ENCODE results near the gene LCLAT1.

LCLAT1 gene

GRCh38 chr2:30527411-30527810, 80.4 kb downstream of the LCLAT1 start:
- DNase-seq = no peak

GRCh38 chr2:30527859-30528258, 80.8 kb downstream of the LCLAT1 start:
- no peak for DNase-seq

- DNase-seq = no peak
Measured at GRCh38 chr2:30530346-30530745, 83.3 kb downstream of the LCLAT1 start.

DNA sequence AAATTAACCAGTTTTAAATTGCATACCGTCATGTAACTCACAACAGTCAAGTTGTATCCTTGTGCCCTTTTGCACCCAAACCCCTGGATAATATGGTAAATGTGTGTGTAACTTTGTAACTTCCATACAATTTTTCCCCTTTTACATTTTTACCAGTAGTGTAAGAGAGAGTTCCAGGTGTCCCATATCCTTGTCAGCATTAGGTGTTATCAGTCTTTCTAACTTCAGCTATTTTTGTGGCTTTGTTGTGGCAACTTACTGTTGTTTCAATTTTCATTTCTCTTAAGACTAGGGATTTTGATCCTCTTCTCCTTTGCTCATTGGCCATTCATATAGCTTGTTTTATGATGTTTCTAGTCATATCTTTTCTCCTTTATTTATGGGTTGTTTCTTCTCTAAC, 94.6 kb downstream of the LCLAT1 start:
- no peak for DNase-seq

- DNase-seq = no peak
Measured at GRCh38 chr2:30545875-30546274, 98.8 kb downstream of the LCLAT1 start.

GRCh38 chr2:30548386-30548785, 101.3 kb downstream of the LCLAT1 start:
- DNase-seq = no peak

- no peak for DNase-seq
Measured at GRCh38 chr2:30549096-30549495, 102.0 kb downstream of the LCLAT1 start.

GRCh38 chr2:30559544-30560275, 112.7 kb downstream of the LCLAT1 start:
- no peak for DNase-seq

- no peak for DNase-seq
Measured at GRCh38 chr2:30561349-30561748, 114.3 kb downstream of the LCLAT1 start.

DNA sequence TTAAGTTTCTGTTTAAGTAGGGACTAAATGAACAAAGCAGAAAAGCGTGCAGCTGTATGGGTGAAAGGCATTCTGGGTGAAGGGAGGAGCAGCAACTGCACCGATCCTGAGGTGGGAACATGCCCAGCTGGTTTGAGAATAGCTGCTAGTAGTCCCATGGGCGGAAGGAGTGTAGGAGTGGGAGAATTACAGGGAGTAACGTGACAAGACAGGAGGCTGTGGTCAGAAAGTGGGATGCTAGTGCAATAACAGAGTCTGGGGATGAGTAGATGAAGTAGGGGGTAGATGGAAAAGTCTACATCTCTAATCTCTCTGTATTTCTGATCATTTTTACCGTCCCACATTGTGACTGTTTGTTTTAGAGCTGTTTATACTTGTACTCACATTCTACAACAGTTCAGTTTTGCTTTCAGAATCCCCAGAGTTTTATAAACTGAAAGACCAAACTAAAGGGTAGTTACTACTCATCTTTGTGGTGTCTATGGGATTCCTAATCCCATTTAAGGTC, 118.9 kb downstream of the LCLAT1 start:
- DNase-seq = no peak

GRCh38 chr2:30566631-30567030, 119.6 kb downstream of the LCLAT1 start:
- DNase-seq = no peak

DNA sequence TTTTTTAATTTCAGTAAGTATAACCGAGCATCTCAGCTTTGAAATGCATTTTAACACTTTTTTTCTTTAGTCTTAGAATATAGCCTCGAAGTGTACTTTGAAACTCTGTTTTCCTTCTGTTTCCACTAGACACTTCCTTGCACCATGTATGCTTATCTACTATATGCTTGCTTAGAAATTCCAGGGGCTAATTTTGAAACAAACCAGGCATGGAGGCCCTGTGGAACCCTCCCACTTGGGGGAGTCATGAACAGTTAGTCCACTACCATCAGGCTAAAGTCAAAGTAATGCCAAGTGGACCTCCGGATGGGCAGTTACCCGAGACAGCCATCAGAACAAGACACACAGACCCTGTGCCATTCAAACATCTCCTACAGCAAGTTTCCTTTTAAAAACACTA, 120.3 kb downstream of the LCLAT1 start:
- no peak for DNase-seq

DNA sequence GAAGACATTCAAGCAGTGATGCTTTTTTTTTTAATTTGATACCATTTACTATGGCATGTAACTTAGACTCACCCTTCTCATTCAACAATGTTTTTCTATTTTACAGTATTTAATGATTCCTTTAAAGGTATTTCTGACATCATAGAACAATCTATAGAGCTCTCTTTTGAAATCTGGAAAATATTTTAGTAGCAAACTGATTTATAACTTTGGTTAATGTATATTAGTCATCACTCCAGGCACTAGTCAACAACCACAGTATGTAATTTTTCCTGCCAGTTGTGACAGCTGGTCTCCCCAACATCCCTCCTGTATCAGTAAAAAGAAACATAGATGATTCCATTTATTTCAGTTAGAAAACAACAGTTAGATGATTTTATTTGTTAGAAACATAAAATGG, 122.9 kb downstream of the LCLAT1 start:
- DNase-seq = no peak

DNA sequence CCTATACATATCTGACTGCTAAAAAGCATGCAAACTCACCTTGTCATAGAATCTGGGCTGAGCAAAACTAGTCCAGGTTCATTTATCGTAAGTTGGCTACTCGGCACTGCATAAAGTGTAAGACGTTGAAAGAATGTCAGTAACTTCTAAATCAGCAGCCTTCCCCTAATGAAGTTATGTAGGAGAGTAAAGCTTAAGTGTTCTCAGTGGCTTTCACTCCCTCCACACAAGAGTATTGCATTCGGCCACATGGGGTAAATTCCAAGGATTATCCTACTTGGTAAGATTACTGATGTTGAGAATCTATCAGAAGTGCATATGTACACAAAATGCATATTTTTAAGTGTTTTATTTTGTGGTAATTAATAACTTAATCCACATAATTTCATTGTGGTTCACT, 130.1 kb downstream of the LCLAT1 start:
- no peak for DNase-seq

- no peak for DNase-seq
Measured at GRCh38 chr2:30580391-30580790, 133.3 kb downstream of the LCLAT1 start.

GRCh38 chr2:30582521-30582920, 135.5 kb downstream of the LCLAT1 start:
- DNase-seq = no peak

- DNase-seq = no peak
Measured at GRCh38 chr2:30583204-30583749, 136.2 kb downstream of the LCLAT1 start.

- no peak for DNase-seq
Measured at GRCh38 chr2:30584116-30584515, 137.1 kb downstream of the LCLAT1 start.

DNA sequence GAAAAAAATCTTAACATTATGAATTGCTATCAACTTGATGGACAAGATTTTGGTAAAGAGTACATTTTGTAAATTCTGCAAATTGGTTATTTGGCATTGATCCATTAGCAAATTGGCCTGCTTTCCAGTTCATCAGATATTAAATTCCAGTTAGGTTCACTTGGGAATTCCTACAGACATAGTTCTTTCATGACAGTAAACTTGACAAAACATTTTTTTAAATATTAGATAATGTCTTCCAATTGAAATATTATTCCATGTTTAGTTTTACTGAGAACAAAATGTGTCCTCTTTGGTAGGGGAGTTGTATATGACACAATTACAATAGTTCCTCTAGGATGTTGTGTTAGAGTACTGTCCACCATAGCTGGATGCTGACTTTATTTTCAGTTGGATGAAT, 141.9 kb downstream of the LCLAT1 start:
- no peak for DNase-seq

- DNase-seq = no peak
Measured at GRCh38 chr2:30590407-30590806, 143.4 kb downstream of the LCLAT1 start.

DNA sequence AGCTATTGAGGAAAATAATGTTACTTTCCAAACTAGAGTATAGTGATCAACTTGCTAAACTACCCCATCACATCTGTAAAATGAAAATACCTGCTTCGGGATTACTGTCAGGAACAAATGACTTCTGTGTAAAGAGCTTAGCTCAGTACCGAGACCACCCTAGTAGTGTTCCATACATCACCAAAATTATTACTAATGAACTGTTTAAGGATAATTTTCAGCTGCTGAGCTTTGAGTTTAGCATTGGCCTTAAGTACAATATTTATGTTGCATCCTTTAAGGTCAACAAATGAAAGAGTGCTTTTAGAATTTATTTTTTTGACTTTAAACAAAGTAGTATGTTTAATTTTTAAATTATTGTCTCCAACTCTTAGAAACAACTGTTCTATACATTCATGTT, 144.1 kb downstream of the LCLAT1 start:
- no peak for DNase-seq

DNA sequence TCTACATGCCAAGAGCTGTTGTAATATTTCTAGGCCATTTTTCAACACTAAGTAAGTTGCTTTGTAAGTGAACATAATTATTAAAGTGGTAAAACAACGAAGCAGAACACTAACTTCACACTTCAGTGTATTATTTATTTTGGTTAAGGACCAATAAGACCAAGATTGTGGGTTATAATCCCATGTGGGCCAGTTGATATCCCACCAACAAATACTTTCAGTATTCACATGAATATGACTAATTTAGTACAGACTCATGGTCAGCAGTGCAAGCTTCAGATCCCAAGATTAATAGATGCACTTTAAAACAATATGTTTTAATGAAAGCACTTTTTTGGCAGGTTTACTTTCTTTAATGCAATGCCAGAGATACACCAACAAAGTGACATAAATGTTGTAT, 154.3 kb downstream of the LCLAT1 start:
- DNase-seq = no peak

- no peak for DNase-seq
Measured at GRCh38 chr2:30605197-30605596, 158.2 kb downstream of the LCLAT1 start.

DNA sequence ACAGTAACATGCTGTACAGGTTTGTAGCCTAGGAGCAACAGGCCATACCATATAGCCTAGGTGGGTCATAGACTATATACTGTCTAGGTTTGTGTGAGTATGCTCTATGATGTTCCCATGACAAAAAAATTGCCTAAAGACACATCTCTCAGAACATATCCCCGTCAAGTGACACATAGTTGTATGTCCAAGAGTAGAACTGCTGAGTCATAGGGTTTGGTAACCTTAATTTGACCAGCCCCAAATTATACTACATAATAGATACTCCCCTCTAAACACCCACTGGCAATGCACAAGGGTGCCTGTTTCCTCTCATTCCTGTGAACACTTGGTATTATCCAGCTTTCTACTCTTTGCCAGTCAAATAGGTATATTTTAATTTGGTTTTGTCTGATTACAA, 161.6 kb downstream of the LCLAT1 start:
- no peak for DNase-seq

DNA sequence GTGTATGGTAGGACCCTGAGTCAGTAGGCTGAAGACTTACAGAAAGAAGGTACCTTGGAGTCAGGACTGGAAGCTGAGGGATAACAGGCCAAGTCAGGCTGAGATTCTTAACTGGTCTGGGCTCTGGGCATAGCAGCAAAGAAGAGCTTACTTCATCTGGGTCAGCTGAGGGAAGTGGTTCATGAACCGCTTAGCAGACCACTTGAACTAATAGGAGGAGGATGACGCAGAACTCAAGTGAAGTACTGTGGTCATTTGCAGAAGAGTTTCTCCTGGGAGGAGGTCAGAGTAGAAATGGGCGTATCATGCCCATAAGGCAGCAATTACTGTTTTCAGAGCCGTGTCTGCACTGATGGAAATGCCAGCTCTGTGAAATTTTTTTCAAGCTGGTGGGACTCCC, 164.5 kb downstream of the LCLAT1 start:
- no peak for DNase-seq
